HEK293 (cell line): ENCODE measurements around the gene RIMS3.

ENCODE experiments used
- CTCF ChIA-PET: fragments of 350-600 bp; formaldehyde crosslinking; extraction: SDS; loops from one replicate; lab custom pipeline; 2021; ENCODE audit warnings: antibody characterized with exemption; lab: Yijun Ruan, JAX
- POLR2A ChIA-PET: fragments of 300-600 bp; formaldehyde crosslinking; extraction: SDS; loops from one replicate; lab custom pipeline; 2020; ENCODE audit warnings: antibody characterized with exemption, inconsistent platforms; lab: Yijun Ruan, JAX
- H3K27ac ChIP-seq: fragments of 200-500 bp; sonication (Bioruptor generic); 2 replicates; pipeline ENCODE4 v1.5.1; 2014; ENCODE audit warnings: low read depth, low read length, control low read depth, inconsistent platforms; ENCODE audit errors: extremely low read depth
- H3K36me3 ChIP-seq, 2 experiments: fragments of 200-500 bp in 1 of 2; sonication (Bioruptor generic) in 1 of 2; 1 replicate in 1 of 2; 2 replicates in 1 of 2; pipeline ENCODE4 v1.5.1; 2014 to 2017; ENCODE audit warnings: inconsistent platforms in 2 of 2, low read length in 2 of 2; ENCODE audit not compliant: control insufficient read depth in 2 of 2, insufficient read depth in 1 of 2
- H3K4me1 ChIP-seq: fragments of 200-500 bp; sonication (Bioruptor generic); 2 replicates; pipeline ENCODE4 v1.5.1; 2014; ENCODE audit warnings: mild to moderate bottlenecking, low read length, inconsistent platforms; ENCODE audit not compliant: control insufficient read depth, insufficient read depth
- H3K4me3 ChIP-seq: 2 replicates; pipeline ENCODE4 v1.5.1; 2011; ENCODE audit warnings: low read depth, mild to moderate bottlenecking, control low read depth, low read length, moderate library complexity
- H3K9me3 ChIP-seq: fragments of 200-500 bp; sonication (Bioruptor generic); 2 replicates; pipeline ENCODE4 v1.5.1; 2014; ENCODE audit warnings: low read depth, low read length, inconsistent platforms; ENCODE audit not compliant: control insufficient read depth, insufficient read depth
- GLI2 ChIP-seq: fragments of 450-650 bp; formaldehyde crosslinking; IDR thresholded peaks from 2 replicates; pipeline ENCODE4; 2017; ENCODE audit warnings: missing biosample characterization, missing genetic modification characterization, low read depth, borderline replicate concordance
- KLF10 ChIP-seq: fragments of 450-650 bp; IDR thresholded peaks from 2 replicates; pipeline ENCODE4 v1.5.1; 2018; ENCODE audit warnings: missing biosample characterization, mild to moderate bottlenecking, missing genetic modification characterization
- KLF8 ChIP-seq: fragments of 450-650 bp; formaldehyde crosslinking; IDR thresholded peaks from 2 replicates; pipeline ENCODE4 v1.5.1; 2016; ENCODE audit warnings: missing biosample characterization, missing genetic modification characterization
- PRDM1 ChIP-seq: fragments of 450-650 bp; formaldehyde crosslinking; IDR thresholded peaks from 2 replicates; pipeline ENCODE4; 2016; ENCODE audit warnings: missing biosample characterization, missing genetic modification characterization
- PRDM2 ChIP-seq: fragments of 450-650 bp; formaldehyde crosslinking; IDR thresholded peaks from 2 replicates; pipeline ENCODE4 v1.5.1; 2016; ENCODE audit warnings: missing biosample characterization, missing genetic modification characterization, borderline replicate concordance
- PRDM4 ChIP-seq: fragments of 450-650 bp; formaldehyde crosslinking; IDR thresholded peaks from 2 replicates; pipeline ENCODE4 v1.5.1; 2017; ENCODE audit warnings: missing biosample characterization, missing genetic modification characterization
- RBAK ChIP-seq: fragments of 450-650 bp; formaldehyde crosslinking; IDR thresholded peaks from 2 replicates; pipeline ENCODE4 v1.5.1; 2016; ENCODE audit warnings: missing biosample characterization, missing genetic modification characterization
- TRIM28 ChIP-seq: IDR thresholded peaks from 2 replicates; pipeline ENCODE4 v1.6.1; 2011; ENCODE audit warnings: low read length, control low read depth, borderline replicate concordance
- ZBTB20 ChIP-seq: fragments of 450-650 bp; formaldehyde crosslinking; IDR thresholded peaks from 2 replicates; pipeline ENCODE4 v1.5.1; 2016; ENCODE audit warnings: missing biosample characterization, missing genetic modification characterization
- ZNF174 ChIP-seq: fragments of 450-650 bp; formaldehyde crosslinking; IDR thresholded peaks from 2 replicates; pipeline ENCODE4 v1.5.0; 2017; ENCODE audit warnings: missing biosample characterization, mild to moderate bottlenecking, missing genetic modification characterization
- ZNF18 ChIP-seq: fragments of 450-650 bp; formaldehyde crosslinking; IDR thresholded peaks from 2 replicates; pipeline ENCODE4 v1.5.1; 2016; ENCODE audit warnings: missing biosample characterization, missing genetic modification characterization
- ZNF223 ChIP-seq: fragments of 450-650 bp; formaldehyde crosslinking; IDR thresholded peaks from 2 replicates; pipeline ENCODE4 v1.5.1; 2016; ENCODE audit warnings: missing biosample characterization, missing genetic modification characterization
- ZNF239 ChIP-seq: fragments of 450-650 bp; formaldehyde crosslinking; IDR thresholded peaks from 2 replicates; pipeline ENCODE4 v1.5.1; 2016; ENCODE audit warnings: missing biosample characterization, missing genetic modification characterization
- ZNF266 ChIP-seq: fragments of 450-650 bp; formaldehyde crosslinking; IDR thresholded peaks from 2 replicates; pipeline ENCODE4 v1.5.1; 2016; ENCODE audit warnings: missing biosample characterization, missing genetic modification characterization, low read depth
- ZNF280D ChIP-seq: fragments of 450-650 bp; formaldehyde crosslinking; IDR thresholded peaks from 2 replicates; pipeline ENCODE4 v1.5.1; 2016; ENCODE audit warnings: missing biosample characterization, missing genetic modification characterization
- ZNF404 ChIP-seq: fragments of 450-650 bp; formaldehyde crosslinking; IDR thresholded peaks from 2 replicates; pipeline ENCODE4 v1.5.1; 2017; ENCODE audit warnings: missing biosample characterization, missing genetic modification characterization
- ZNF548 ChIP-seq: fragments of 450-650 bp; formaldehyde crosslinking; IDR thresholded peaks from 2 replicates; pipeline ENCODE4 v1.5.1; 2016; ENCODE audit warnings: missing biosample characterization, missing genetic modification characterization
- ZNF571 ChIP-seq: fragments of 450-650 bp; formaldehyde crosslinking; IDR thresholded peaks from 2 replicates; pipeline ENCODE4 v1.5.0; 2017; ENCODE audit warnings: missing biosample characterization, missing genetic modification characterization
- ZNF639 ChIP-seq: fragments of 450-650 bp; formaldehyde crosslinking; IDR thresholded peaks from 2 replicates; pipeline ENCODE4 v1.5.1; 2016; ENCODE audit warnings: missing biosample characterization, missing genetic modification characterization
- ZNF701 ChIP-seq: fragments of 450-650 bp; formaldehyde crosslinking; IDR thresholded peaks from 2 replicates; pipeline ENCODE4 v1.5.1; 2016; ENCODE audit warnings: missing biosample characterization, missing genetic modification characterization
- ZNF776 ChIP-seq: fragments of 450-650 bp; formaldehyde crosslinking; IDR thresholded peaks from 2 replicates; pipeline ENCODE4 v1.5.0; 2017; ENCODE audit warnings: missing biosample characterization, missing genetic modification characterization, borderline replicate concordance
- ZNF837 ChIP-seq: fragments of 450-650 bp; formaldehyde crosslinking; IDR thresholded peaks from 2 replicates; pipeline ENCODE4 v1.5.1; 2016; ENCODE audit warnings: missing biosample characterization, missing genetic modification characterization
- ZNF843 ChIP-seq: fragments of 450-650 bp; formaldehyde crosslinking; IDR thresholded peaks from 2 replicates; pipeline ENCODE4 v1.5.1; 2016; ENCODE audit warnings: missing biosample characterization, missing genetic modification characterization

Gene RIMS3

GRCh38 chr1:40610156-40610555, 55.3 kb downstream of the RIMS3 start:
- TF ChIP-seq ZNF266 (tag by site-specific recombination) (no peak), KLF10 (tag by site-specific recombination) (no peak), PRDM4 (tag by site-specific recombination) (no peak), ZBTB20 (no peak), ZNF174 (tag by site-specific recombination) (no peak), ZNF548 (tag by site-specific recombination) (no peak), ZNF837 (no peak), TRIM28 (no peak), ZNF280D (tag by site-specific recombination) (no peak), ZNF701 (tag by site-specific recombination) (no peak), GLI2 (tag by site-specific recombination) (no peak), ZNF639 (no peak)
- ChIA-PET POLR2A (no interaction called here), CTCF (interaction anchor here (0.9 to 1.8 kb wide), 6 partner anchors 59 to 343 kb away, joined by 4 to 6 read pairs (median 4); no protein-coding TSS in a partner anchor)
- H3K36me3 ChIP-seq, result no peaks in the 10 kb centered on the region
- no peaks in the 10 kb centered on the region for H3K9me3 ChIP-seq
- no peak overlapping the region for H3K4me3 ChIP-seq
- H3K27ac ChIP-seq, result no peak overlapping the region
- no peaks in the 10 kb centered on the region for H3K4me1 ChIP-seq

GRCh38 chr1:40607921-40608320, 57.6 kb downstream of the RIMS3 start:
- no peaks in the 10 kb centered on the region for H3K4me1 ChIP-seq
- H3K4me3 ChIP-seq, result no peak overlapping the region
- no peaks in the 10 kb centered on the region for H3K9me3 ChIP-seq
- CTCF ChIA-PET, result interaction anchor here (0.7 to 1.1 kb wide), 2 partner anchors 243 to 410 kb away, joined by 3 read pairs; no protein-coding TSS in a partner anchor
- POLR2A ChIA-PET, result no interaction called here
- no peak overlapping the region for H3K27ac ChIP-seq
- no peaks in the 10 kb centered on the region for H3K36me3 ChIP-seq
- TF ChIP-seq ZNF843 (tag by site-specific recombination), result no peak
- no peak for TF ChIP-seq ZNF18 (tag by site-specific recombination)
- TF ChIP-seq RBAK (tag by site-specific recombination), result no peak
- no peak for TF ChIP-seq ZNF223 (tag by site-specific recombination)
- TF ChIP-seq ZNF404 (tag by site-specific recombination), result no peak
- TF ChIP-seq PRDM2 (tag by site-specific recombination), result no peak
- TF ChIP-seq ZNF571 (tag by site-specific recombination), result no peak
- TF ChIP-seq PRDM1 (tag by site-specific recombination), result no peak
- TF ChIP-seq ZNF239 (tag by site-specific recombination), result no peak
- no peak for TF ChIP-seq KLF8 (tag by site-specific recombination)
- TF ChIP-seq ZNF776, result no peak
